GM12872 (cell line): ENCODE measurements around the gene TRIM38.

ENCODE experiments used
- CTCF ChIP-seq: IDR thresholded peaks from 3 replicates; pipeline ENCODE4 v1.5.1; 2011; ENCODE audit warnings: low read depth, mild to moderate bottlenecking, low read length, moderate library complexity; ENCODE audit not compliant: insufficient read depth

Gene TRIM38

GRCh38 chr6:26019967-26020328 is 57.3 kb downstream of the TRIM38 start:
- TF ChIP-seq CTCF: no peak

GRCh38 chr6:26020329-26021000 is 57.9 kb downstream of the TRIM38 start:
- no peak for TF ChIP-seq CTCF

GRCh38 chr6:26021001-26021349 is 58.4 kb downstream of the TRIM38 start:
- TF ChIP-seq CTCF: no peak

GRCh38 chr6:26021350-26022131 is 58.9 kb downstream of the TRIM38 start:
- TF ChIP-seq CTCF: no peak

GRCh38 chr6:26022132-26022472 is 59.5 kb downstream of the TRIM38 start:
- TF ChIP-seq CTCF: no peak

GRCh38 chr6:26022737-26023136 is 60.1 kb downstream of the TRIM38 start:
- no peak for TF ChIP-seq CTCF

- TF ChIP-seq CTCF: no peak
Observed at GRCh38 chr6:26024651-26025046, 62.0 kb downstream of the TRIM38 start.
